Glutamatergic neuron (in vitro differentiated cells): Measurements from ENCODE around the gene OR6S1. TPM values are rescaled to one million over a fixed set of nuclear protein-coding genes. Genes with fewer than 3 reads are reported as not detected.

Experiments used
- DNase-seq: peaks from one replicate; pipeline ENCODE4 v3.0.0; 2022
- H3K27ac Mint-ChIP-seq: one replicate; pipeline ENCODE4 v1.8.0; 2020; ENCODE audit warnings: mild to moderate bottlenecking, mixed read lengths, inconsistent platforms; ENCODE audit not compliant: unreplicated experiment
- H3K27me3 Mint-ChIP-seq: one replicate; pipeline ENCODE4 v1.8.0; 2020; ENCODE audit warnings: mild to moderate bottlenecking, moderate library complexity, mixed read lengths, inconsistent platforms; ENCODE audit not compliant: unreplicated experiment
- H3K36me3 Mint-ChIP-seq: one replicate; pipeline ENCODE4 v1.8.0; 2020; ENCODE audit warnings: mild to moderate bottlenecking, mixed read lengths, inconsistent platforms; ENCODE audit not compliant: unreplicated experiment
- H3K4me1 Mint-ChIP-seq: one replicate; pipeline ENCODE4 v1.8.0; 2020; ENCODE audit warnings: mild to moderate bottlenecking, low read depth, mixed read lengths, inconsistent platforms; ENCODE audit not compliant: unreplicated experiment
- H3K4me3 Mint-ChIP-seq: one replicate; pipeline ENCODE4 v1.8.0; 2020; ENCODE audit warnings: mild to moderate bottlenecking, mixed read lengths, inconsistent platforms; ENCODE audit not compliant: unreplicated experiment
- H3K9me3 Mint-ChIP-seq: one replicate; pipeline ENCODE4 v1.8.0; 2020; ENCODE audit warnings: mild to moderate bottlenecking, moderate library complexity, mixed read lengths, inconsistent platforms; ENCODE audit not compliant: unreplicated experiment
- total RNA-seq: library from RNA; stranded (reverse); fragmentation: NEBNext Ultra II Directional; extraction: Animal tissue kit (Norgen Biotek cat#: 25700); gene quantifications from one replicate; pipeline ENCODE4 v1.2.1, GENCODE V29; 2021; ENCODE audit not compliant: unreplicated experiment
- TF ChIP-seq, protein P1 (sequence below): fragments of 200-600 bp; sonication (generic); IDR thresholded peaks from one replicate; pipeline ENCODE4 v1.5.0; 2021; ENCODE audit not compliant: partially characterized antibody, unreplicated experiment

Gene OR6S1
- total RNA-seq, 1 donor from 2014 or later, result not detected

DNA sequence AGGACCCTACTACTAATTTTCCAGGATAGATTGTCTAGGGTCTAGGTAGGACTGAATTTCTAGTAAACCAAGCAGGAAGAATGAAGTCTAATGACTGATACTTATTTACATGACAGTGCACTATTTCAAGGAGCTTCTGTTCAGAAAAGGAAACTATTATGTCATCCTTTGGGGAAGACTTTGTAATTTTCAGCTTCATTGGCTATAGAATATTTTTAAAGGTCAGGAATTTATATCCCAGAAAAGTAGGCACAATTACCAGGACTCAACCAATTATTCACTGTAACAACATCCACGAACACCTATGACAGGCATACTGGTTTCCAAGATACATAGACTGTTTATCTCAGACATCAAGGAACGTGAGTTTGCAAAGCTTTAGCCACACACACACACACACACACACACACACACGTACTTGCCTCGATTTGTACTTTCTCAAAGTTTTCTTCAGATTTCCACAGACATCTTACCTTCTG lies 23.2 kb downstream of the OR6S1 start:
- Mint-ChIP-seq H3K4me3 (no peak overlapping the region), H3K36me3 (no peaks in the 10 kb centered on the region), H3K4me1 (peaks cover 2% of the 10 kb centered on the region), H3K27me3 (no peaks in the 10 kb centered on the region), H3K27ac (no peak overlapping the region), H3K9me3 (peaks cover 4% of the 10 kb centered on the region)
- no peak for DNase-seq
- TF ChIP-seq, protein P1, sequence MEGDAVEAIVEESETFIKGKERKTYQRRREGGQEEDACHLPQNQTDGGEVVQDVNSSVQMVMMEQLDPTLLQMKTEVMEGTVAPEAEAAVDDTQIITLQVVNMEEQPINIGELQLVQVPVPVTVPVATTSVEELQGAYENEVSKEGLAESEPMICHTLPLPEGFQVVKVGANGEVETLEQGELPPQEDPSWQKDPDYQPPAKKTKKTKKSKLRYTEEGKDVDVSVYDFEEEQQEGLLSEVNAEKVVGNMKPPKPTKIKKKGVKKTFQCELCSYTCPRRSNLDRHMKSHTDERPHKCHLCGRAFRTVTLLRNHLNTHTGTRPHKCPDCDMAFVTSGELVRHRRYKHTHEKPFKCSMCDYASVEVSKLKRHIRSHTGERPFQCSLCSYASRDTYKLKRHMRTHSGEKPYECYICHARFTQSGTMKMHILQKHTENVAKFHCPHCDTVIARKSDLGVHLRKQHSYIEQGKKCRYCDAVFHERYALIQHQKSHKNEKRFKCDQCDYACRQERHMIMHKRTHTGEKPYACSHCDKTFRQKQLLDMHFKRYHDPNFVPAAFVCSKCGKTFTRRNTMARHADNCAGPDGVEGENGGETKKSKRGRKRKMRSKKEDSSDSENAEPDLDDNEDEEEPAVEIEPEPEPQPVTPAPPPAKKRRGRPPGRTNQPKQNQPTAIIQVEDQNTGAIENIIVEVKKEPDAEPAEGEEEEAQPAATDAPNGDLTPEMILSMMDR, result no peak

DNA sequence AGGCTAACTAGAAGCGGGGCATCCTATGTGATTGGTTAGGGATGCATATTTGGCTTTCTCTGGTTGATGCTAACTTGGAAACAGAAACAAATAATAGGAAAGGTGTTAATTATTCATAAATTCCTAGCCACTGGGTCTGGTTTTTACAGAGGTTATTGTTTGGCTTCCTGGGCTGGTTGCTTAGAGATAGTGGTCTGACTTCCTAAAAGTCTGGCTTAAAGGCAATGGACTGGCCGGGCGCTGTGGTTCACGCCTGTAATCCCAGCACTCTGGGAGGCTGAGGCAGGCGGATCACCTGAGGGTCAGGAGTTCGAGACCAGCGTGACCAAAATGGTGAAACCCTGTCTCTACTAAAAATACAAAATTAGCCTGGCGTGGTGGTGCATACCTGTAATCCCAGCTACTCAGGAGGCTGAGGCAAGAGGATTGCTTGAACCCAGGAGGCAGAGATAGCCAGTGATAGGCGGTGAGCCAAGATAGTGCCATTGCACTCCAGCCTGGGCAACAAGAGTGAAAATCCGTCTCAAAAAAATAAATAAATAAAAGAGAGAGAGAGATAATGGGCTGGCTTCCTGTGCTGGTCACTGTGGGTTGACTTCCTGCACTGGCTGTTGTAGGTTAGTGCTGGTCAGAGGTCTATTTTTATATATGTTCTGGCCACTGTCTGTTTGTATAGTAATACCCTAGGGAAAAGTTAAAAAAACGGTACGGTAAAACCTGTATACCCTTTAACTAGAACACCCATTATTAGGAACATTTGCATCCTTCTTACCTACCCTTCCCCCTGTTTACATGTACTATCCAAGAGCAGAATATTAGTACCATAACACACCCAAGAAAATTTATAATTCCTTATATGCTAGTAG lies 24.1 kb downstream of the OR6S1 start:
- Mint-ChIP-seq H3K4me1 (no peaks in the 10 kb centered on the region), H3K36me3 (no peaks in the 10 kb centered on the region), H3K4me3 (no peak overlapping the region), H3K27ac (no peak overlapping the region), H3K9me3 (peaks cover 3% of the 10 kb centered on the region), H3K27me3 (no peaks in the 10 kb centered on the region)
- DNase-seq, result no peak
- TF ChIP-seq, protein P1, result no peak

DNA sequence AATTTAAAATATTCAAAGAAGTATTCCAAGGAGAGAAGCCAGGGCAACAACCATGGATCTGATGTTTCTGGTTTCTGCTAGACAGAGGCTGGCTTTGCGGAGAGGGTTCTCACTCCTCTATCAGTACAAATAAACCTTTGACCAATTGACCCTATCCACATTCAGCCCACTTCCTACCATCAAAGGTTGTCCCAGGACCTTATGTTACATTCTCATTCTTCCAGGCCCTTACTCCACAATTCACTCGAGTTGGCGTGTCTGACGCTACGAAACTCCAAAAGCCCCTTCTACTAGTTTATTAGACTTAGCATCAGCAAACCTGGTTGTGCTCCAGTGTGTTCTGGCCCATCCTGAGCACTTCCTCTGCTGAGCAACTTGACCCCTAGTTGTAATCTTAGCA lies 25.5 kb downstream of the OR6S1 start:
- Mint-ChIP-seq H3K4me1 (no peaks in the 10 kb centered on the region), H3K36me3 (no peaks in the 10 kb centered on the region), H3K4me3 (no peak overlapping the region), H3K9me3 (no peaks in the 10 kb centered on the region), H3K27me3 (no peaks in the 10 kb centered on the region), H3K27ac (no peak overlapping the region)
- TF ChIP-seq, protein P1, result no peak
- no peak for DNase-seq

DNA sequence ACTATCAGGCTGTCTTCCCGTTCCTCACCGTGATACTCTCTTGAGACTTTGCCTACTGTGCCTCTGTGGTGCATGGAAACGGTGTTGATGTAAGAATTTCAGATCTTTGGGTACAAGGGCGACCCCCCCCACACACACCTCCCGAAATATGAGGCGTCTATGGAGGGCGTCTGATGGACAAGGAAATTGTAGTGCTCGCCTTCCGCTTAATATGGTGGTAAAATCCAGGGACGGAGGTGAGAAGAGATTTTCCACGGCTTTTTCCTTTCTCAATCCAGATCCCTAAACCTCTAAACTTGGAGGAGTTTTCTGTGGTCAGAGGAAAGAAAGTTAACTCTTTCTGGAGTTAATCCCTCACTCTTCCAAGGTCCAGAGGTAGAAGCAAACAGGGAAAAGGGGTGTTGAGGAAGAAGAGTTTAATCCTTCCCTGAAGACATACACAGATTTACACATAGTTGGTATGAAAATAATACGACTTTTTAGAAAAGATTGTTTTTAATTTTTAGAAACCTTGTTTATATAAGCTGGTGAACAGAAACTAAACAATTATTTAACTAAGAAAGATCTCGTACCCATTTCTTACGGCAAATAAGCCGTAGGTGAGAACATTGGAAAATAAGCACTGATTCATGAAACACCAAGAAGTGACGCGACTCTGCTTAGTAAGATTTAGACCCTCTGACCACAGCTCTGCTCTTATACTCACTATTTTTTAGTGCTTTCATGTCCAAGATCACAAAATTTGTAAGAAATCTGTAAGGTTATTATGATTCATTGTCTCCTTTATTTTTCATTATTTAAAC lies 27.3 kb downstream of the OR6S1 start:
- TF ChIP-seq, protein P1, result no peak
- H3K9me3 Mint-ChIP-seq, result no peaks in the 10 kb centered on the region
- no peaks in the 10 kb centered on the region for H3K27me3 Mint-ChIP-seq
- H3K4me3 Mint-ChIP-seq, result no peak overlapping the region
- H3K36me3 Mint-ChIP-seq, result no peaks in the 10 kb centered on the region
- DNase-seq, result no peak
- no peak overlapping the region for H3K27ac Mint-ChIP-seq
- no peaks in the 10 kb centered on the region for H3K4me1 Mint-ChIP-seq
